Smooth muscle cell (in vitro differentiated cells): ENCODE results near the gene RAB6B. TPM values are rescaled to one million over a fixed set of nuclear protein-coding genes. Genes with fewer than 3 reads are reported as not detected.

Experiments
- DNase-seq: peaks from one replicate; lab custom pipeline; 2025; ENCODE audit not compliant: unreplicated experiment; lab: John Stamatoyannopoulos, UW
- H2AFZ ChIP-seq: fragments of 200-600 bp; sonication (generic); 2 replicates; pipeline ENCODE4 v1.6.0; 2016; ENCODE audit warnings: antibody characterized with exemption, low read depth, mild to moderate bottlenecking
- H3F3A ChIP-seq: fragments of 200-600 bp; sonication (generic); 2 replicates; pipeline ENCODE4 v1.6.0; 2017; ENCODE audit warnings: antibody characterized with exemption, low read depth
- H3K27ac ChIP-seq: fragments of 200-600 bp; sonication (generic); 2 replicates; pipeline ENCODE4 v1.5.1; 2016; ENCODE audit warnings: low read depth, mild to moderate bottlenecking
- H3K27me3 ChIP-seq: fragments of 200-600 bp; sonication (generic); 2 replicates; pipeline ENCODE4 v1.6.1; 2016; ENCODE audit warnings: low read depth, mild to moderate bottlenecking
- H3K36me3 ChIP-seq: fragments of 200-600 bp; sonication (generic); 2 replicates; pipeline ENCODE4 v1.5.1; 2016; ENCODE audit warnings: low read depth
- H3K4me1 ChIP-seq: fragments of 200-600 bp; sonication (generic); 2 replicates; pipeline ENCODE4 v1.5.1; 2016; ENCODE audit warnings: low read depth
- H3K4me2 ChIP-seq: fragments of 200-600 bp; sonication (generic); 2 replicates; pipeline ENCODE4 v1.6.0; 2016; ENCODE audit warnings: mild to moderate bottlenecking
- H3K4me3 ChIP-seq: fragments of 200-600 bp; sonication (generic); 2 replicates; pipeline ENCODE4 v1.5.1; 2016; ENCODE audit warnings: mild to moderate bottlenecking
- H3K79me2 ChIP-seq: fragments of 200-600 bp; sonication (generic); 2 replicates; pipeline ENCODE4 v1.6.0; 2016; ENCODE audit warnings: low read depth, mild to moderate bottlenecking
- H3K9ac ChIP-seq: fragments of 200-600 bp; sonication (generic); 2 replicates; pipeline ENCODE4 v1.6.0; 2016; ENCODE audit warnings: low read depth
- H3K9me3 ChIP-seq: fragments of 200-600 bp; sonication (generic); replicated peaks from 2 replicates; pipeline ENCODE4 v1.5.1; 2016; ENCODE audit warnings: low read depth
- H4K20me1 ChIP-seq: fragments of 200-600 bp; sonication (generic); 2 replicates; pipeline ENCODE4 v1.6.0; 2016; ENCODE audit warnings: low read depth
- CTCF ChIP-seq: fragments of 200-600 bp; sonication (generic); IDR thresholded peaks from 2 replicates; pipeline ENCODE4 v1.5.1; 2017; ENCODE audit warnings: borderline replicate concordance, mild to moderate bottlenecking, antibody characterized with exemption; ENCODE audit not compliant: insufficient read depth, poor library complexity, severe bottlenecking
- WGBS: methylation state at CpG from one replicate; pipeline ENCODE4 v1.1.7; 2016; ENCODE audit warnings: low lambda C conversion rate; 5-methylcytosine and 5-hydroxymethylcytosine counted together
- polyA plus RNA-seq: library from polyadenylated mRNA; unstranded; fragments of >200 nt; fragmentation: Nextera tagmentation; extraction: Ambion mirVana; gene quantifications from 2 replicates; pipeline ENCODE4 v1.2.1, GENCODE V29; 2016
- total RNA-seq: library from RNA; depleted of rRNA; stranded (reverse); fragments of >200 nt; gene quantifications from 2 replicates; pipeline ENCODE4 v1.2.3, GENCODE V29; 2014

RAB6B gene
- total and polyA plus RNA-seq, 2 experiments from 2014 or later = 1.2 to 2.0 TPM

DNA sequence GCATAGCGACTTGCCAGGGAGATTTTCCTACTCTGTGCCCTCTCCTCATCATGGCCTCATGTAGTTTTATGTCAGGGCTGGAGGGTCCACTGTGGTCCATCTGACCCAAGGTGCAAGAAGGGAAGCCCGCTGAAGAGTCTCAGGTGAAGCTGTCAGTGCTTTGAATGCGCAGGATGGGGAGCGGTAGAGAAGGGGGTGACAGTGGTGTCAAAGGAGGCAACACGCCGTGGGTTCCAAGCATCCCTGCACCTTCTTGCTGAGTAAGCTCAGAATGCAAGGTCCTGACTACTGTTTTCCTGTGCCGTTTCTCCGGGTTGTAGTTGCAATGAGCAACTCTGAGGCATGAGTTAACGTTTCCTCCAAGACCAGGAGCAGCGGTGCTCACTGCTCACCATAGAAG, 44.9 kb upstream of the RAB6B start:
- 96% methylated on average over 10 of the region's 10 CpGs for WGBS
- TF ChIP-seq CTCF = no peak
- Histone ChIP-seq H3K36me3 (no peaks in the 10 kb centered on the region), H3K4me3 (no peak overlapping the region), H3F3A (peaks cover 3% of the 10 kb centered on the region), H3K9ac (no peak overlapping the region), H2AFZ (no peak overlapping the region), H3K9me3 (no peaks in the 10 kb centered on the region), H3K27me3 (no peaks in the 10 kb centered on the region), H3K27ac (no peak overlapping the region), H3K79me2 (no peaks in the 10 kb centered on the region), H4K20me1 (no peaks in the 10 kb centered on the region), H3K4me2 (no peak overlapping the region), H3K4me1 (no peaks in the 10 kb centered on the region)
- no peak for DNase-seq

GRCh38 chr3:133939463-133939835, 43.8 kb upstream of the RAB6B start:
- Histone ChIP-seq H4K20me1 (no peaks in the 10 kb centered on the region), H3K9ac (no peak overlapping the region), H3K4me2 (no peak overlapping the region), H3K4me3 (no peak overlapping the region), H3K27me3 (no peaks in the 10 kb centered on the region), H3K79me2 (no peaks in the 10 kb centered on the region), H3K4me1 (no peaks in the 10 kb centered on the region), H2AFZ (no peak overlapping the region), H3K27ac (no peak overlapping the region), H3K9me3 (no peaks in the 10 kb centered on the region), H3F3A (peaks cover 3% of the 10 kb centered on the region), H3K36me3 (no peaks in the 10 kb centered on the region)
- no peak for DNase-seq
- 95% methylated on average over 1 of the region's 1 CpG for WGBS
- no peak for TF ChIP-seq CTCF

DNA sequence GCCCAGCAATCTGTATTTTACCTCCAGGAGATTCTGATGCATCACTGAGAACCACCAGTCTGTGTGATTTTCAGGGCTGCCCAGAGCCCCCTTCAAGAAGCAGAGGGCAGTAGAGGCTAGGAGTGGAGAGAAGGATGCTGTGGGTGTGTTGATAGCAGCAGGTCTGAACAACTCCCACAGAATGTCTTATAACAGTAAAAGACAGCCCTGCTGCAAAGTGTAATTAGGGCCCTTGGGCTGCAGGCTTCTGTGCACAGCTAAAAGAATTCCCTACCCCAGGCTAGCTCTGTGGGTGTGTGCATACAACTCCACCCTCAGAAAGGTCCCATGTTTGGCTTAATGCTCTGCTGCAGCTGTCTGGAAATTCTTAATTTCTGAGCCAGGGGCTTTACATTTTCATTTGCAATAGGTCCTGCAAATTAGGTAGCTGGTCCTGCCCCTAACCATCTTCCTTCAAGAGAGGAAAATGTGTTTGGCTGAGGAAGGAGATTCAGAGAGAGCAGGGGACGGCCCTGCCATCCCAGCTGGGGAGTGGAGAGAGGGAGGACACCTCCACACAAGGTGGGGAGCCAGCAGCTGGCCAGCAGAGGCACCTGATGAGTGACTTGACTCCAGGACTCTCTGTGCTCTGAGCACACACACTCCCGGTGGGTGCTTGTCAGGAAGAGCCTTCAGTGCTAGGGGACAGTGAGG, 43.2 kb upstream of the RAB6B start:
- no peaks in the 10 kb centered on the region for H3K9me3 ChIP-seq
- H3K4me3 ChIP-seq = no peak overlapping the region
- no peak overlapping the region for H3K27ac ChIP-seq
- no peaks in the 10 kb centered on the region for H3K79me2 ChIP-seq
- 67% methylated on average over 2 of the region's 2 CpGs for WGBS
- no peaks in the 10 kb centered on the region for H3K36me3 ChIP-seq
- H4K20me1 ChIP-seq = no peaks in the 10 kb centered on the region
- no peak overlapping the region for H3K9ac ChIP-seq
- H3K4me1 ChIP-seq = no peaks in the 10 kb centered on the region
- no peak overlapping the region for H3K4me2 ChIP-seq
- DNase-seq = no peak
- peaks cover under 1% of the 10 kb centered on the region for H3F3A ChIP-seq
- no peak for TF ChIP-seq CTCF
- H3K27me3 ChIP-seq = no peaks in the 10 kb centered on the region
- H2AFZ ChIP-seq = no peak overlapping the region
